HG02852 (cell line): ENCODE measurements around the gene CNOT1.
A peak's percentile ranks its signal among the peaks of the same experiment; 100 is the strongest.
"Not testable (repeated sequence)": the region's sequence is repeated elsewhere in the genome, so short reads cannot be mapped to it uniquely, and the experiment has no call there.

Experiments
- ATAC-seq: cut with Tn5 transposase; IDR thresholded peaks from one replicate; pipeline ENCODE4 v1.9.1; 2021; ENCODE audit warnings: mild to moderate bottlenecking, moderate library complexity; ENCODE audit not compliant: unreplicated experiment

CNOT1 gene

GRCh38 chr16:58629733-58630640 is at the start of gene CNOT1:
CNOT1 (minus strand) TSS chr16:58629826; CDS start chr16:58599337, 30,489 bp downstream.
- peak; percentile 86 for ATAC-seq

GRCh38 chr16:58678716-58679115 is 49.1 kb upstream of the CNOT1 start:
- no peak for ATAC-seq

GRCh38 chr16:58678269-58678668 is 48.6 kb upstream of the CNOT1 start:
- no peak for ATAC-seq

- ATAC-seq: no peak
Measured at GRCh38 chr16:58670946-58671583, 41.4 kb upstream of the CNOT1 start.

GRCh38 chr16:58670177-58670576 is 40.6 kb upstream of the CNOT1 start:
- no peak for ATAC-seq

GRCh38 chr16:58665200-58665599 is 35.6 kb upstream of the CNOT1 start:
- no peak for ATAC-seq

GRCh38 chr16:58661199-58661830 is 31.7 kb upstream of the CNOT1 start:
- peak; percentile 90 for ATAC-seq

GRCh38 chr16:58659911-58660310 is 30.3 kb upstream of the CNOT1 start:
- not testable (repeated sequence) for ATAC-seq

- no peak for ATAC-seq
Measured at GRCh38 chr16:58658796-58659211, 29.2 kb upstream of the CNOT1 start.

GRCh38 chr16:58656899-58657298 is 27.3 kb upstream of the CNOT1 start:
- no peak for ATAC-seq

- ATAC-seq: no peak
Measured at GRCh38 chr16:58655215-58655596, 25.6 kb upstream of the CNOT1 start.

- ATAC-seq: no peak
Measured at GRCh38 chr16:58654560-58655214, 25.1 kb upstream of the CNOT1 start.

GRCh38 chr16:58652741-58653140 is 23.1 kb upstream of the CNOT1 start:
- ATAC-seq: no peak

GRCh38 chr16:58651965-58652348 is 22.3 kb upstream of the CNOT1 start:
- ATAC-seq: no peak

GRCh38 chr16:58649707-58650106 is 20.1 kb upstream of the CNOT1 start:
- no peak for ATAC-seq

- no peak for ATAC-seq
Measured at GRCh38 chr16:58647107-58647506, 17.5 kb upstream of the CNOT1 start.

GRCh38 chr16:58644765-58645487 is 15.3 kb upstream of the CNOT1 start:
- no peak for ATAC-seq

GRCh38 chr16:58644108-58644507 is 14.5 kb upstream of the CNOT1 start:
- ATAC-seq: no peak

GRCh38 chr16:58640949-58641348 is 11.3 kb upstream of the CNOT1 start:
- ATAC-seq: no peak

- ATAC-seq: no peak
Measured at GRCh38 chr16:58639836-58640235, 10.2 kb upstream of the CNOT1 start.

- ATAC-seq: no peak
Measured at GRCh38 chr16:58639230-58639629, 9.6 kb upstream of the CNOT1 start.
